SU-DHL-6 (cell line): Measurements from ENCODE around the gene GP9.

Experiments
- H2AFZ ChIP-seq: fragments of 200-600 bp; sonication (generic); 2 replicates; pipeline ENCODE4 v1.6.1; 2014; ENCODE audit warnings: low read depth, mild to moderate bottlenecking, moderate library complexity, mixed read lengths, antibody characterized with exemption, low read length; ENCODE audit not compliant: severe bottlenecking
- H3F3A ChIP-seq: fragments of 200-600 bp; shearing (Covaris generic); 2 replicates; pipeline ENCODE4 v1.6.0; 2016; ENCODE audit warnings: antibody characterized with exemption, mild to moderate bottlenecking; ENCODE audit not compliant: insufficient read depth
- H3K27ac ChIP-seq: fragments of 200-600 bp; sonication (generic); 2 replicates; pipeline ENCODE4 v1.5.1; 2016; ENCODE audit warnings: low read depth, mild to moderate bottlenecking, low read length, moderate library complexity, mixed read lengths
- H3K27me3 ChIP-seq: fragments of 200-600 bp; sonication (generic), shearing (Covaris generic); 2 replicates; pipeline ENCODE4 v1.6.0; 2014; ENCODE audit warnings: mild to moderate bottlenecking, low read length
- H3K36me3 ChIP-seq: fragments of 200-600 bp; sonication (generic); 2 replicates; pipeline ENCODE4 v1.6.1; 2014; ENCODE audit warnings: mild to moderate bottlenecking, low read length, mixed read lengths
- H3K4me2 ChIP-seq: fragments of 300-600, 200-600 bp; shearing (Covaris generic), sonication (generic); 2 replicates; pipeline ENCODE4 v1.6.0; 2014; ENCODE audit warnings: low read length, low read depth, mild to moderate bottlenecking; ENCODE audit not compliant: poor library complexity, severe bottlenecking
- H3K4me3 ChIP-seq: fragments of 200-600 bp; sonication (generic); 2 replicates; pipeline ENCODE4 v1.5.1; 2014; ENCODE audit warnings: antibody characterized with exemption, low read length, mild to moderate bottlenecking, mixed read lengths; ENCODE audit not compliant: insufficient read depth, poor library complexity, severe bottlenecking
- H3K79me2 ChIP-seq: fragments of 200-600 bp; sonication (generic); 2 replicates; pipeline ENCODE4 v1.6.1; 2014; ENCODE audit warnings: mild to moderate bottlenecking, low read length, moderate library complexity; ENCODE audit not compliant: insufficient read depth
- H3K9ac ChIP-seq: fragments of 200-600 bp; sonication (generic); 2 replicates; pipeline ENCODE4 v1.7.0; 2014; ENCODE audit warnings: mild to moderate bottlenecking, low read length
- H3K9me2 ChIP-seq: fragments of 200-600 bp; sonication (generic); replicated peaks from 2 replicates; pipeline ENCODE4 v1.6.1; 2014; ENCODE audit warnings: low read length; ENCODE audit not compliant: insufficient read depth
- H3K9me3 ChIP-seq: fragments of 200-600 bp; sonication (generic); 2 replicates; pipeline ENCODE4 v1.6.1; 2014; ENCODE audit warnings: low read length, mixed read lengths; ENCODE audit not compliant: insufficient read depth
- H4K20me1 ChIP-seq: fragments of 200-600 bp; sonication (generic); 2 replicates; pipeline ENCODE4 v1.6.1; 2014; ENCODE audit warnings: low read depth, mild to moderate bottlenecking, antibody characterized with exemption, low read length, moderate library complexity, mixed read lengths
- CTCF ChIP-seq: fragments of 200-600 bp; sonication (generic); IDR thresholded peaks from one replicate; pipeline ENCODE4 v1.5.1; 2017; ENCODE audit warnings: antibody characterized with exemption, mild to moderate bottlenecking, low read length, moderate library complexity; ENCODE audit not compliant: insufficient read depth, poor library complexity, severe bottlenecking
- EZH2phosphoT487 ChIP-seq: fragments of 200-600 bp; sonication (generic), shearing (Covaris generic); conservative IDR thresholded peaks from 2 replicates; pipeline ENCODE4 v1.6.1; 2018; ENCODE audit warnings: mild to moderate bottlenecking, antibody characterized with exemption, low read length, moderate library complexity, mixed read lengths

The GP9 gene

DNA sequence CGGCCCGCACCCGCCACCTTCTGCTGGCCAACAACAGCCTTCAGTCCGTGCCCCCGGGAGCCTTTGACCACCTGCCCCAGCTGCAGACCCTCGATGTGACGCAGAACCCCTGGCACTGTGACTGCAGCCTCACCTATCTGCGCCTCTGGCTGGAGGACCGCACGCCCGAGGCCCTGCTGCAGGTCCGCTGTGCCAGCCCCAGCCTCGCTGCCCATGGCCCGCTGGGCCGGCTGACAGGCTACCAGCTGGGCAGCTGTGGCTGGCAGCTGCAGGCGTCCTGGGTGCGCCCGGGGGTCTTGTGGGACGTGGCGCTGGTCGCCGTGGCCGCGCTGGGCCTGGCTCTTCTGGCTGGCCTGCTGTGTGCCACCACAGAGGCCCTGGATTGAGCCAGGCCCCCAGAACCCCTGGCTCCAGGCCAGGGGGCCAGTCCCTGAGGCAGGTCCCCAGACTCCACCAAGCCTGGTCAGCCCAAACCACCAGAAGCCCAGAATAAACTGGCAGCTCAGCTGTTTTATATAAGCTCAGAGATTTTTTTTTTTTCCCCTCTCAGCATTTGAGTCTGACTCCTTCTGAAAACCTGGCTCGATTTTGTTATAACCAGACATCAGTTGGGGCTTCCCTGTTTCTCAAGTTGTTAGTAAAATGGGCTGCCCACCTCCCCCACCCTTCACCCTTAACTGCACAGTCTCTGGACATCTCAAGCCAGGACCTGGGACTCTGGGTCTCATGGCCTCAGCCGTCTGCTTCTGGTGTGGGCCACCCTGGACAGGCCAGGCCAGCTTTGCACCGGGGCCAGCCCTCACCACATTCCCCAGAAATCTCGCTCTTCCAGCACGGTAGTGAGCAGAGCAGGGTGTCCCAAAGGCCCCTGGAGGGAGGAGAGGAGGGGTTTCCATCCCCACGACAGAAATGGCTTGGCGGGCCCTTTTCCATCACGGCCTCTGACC lies 1.6 kb downstream of the GP9 start:
- Histone ChIP-seq H3K9ac (no peak overlapping the region), H3K4me3 (no peak overlapping the region), H3K9me3 (no peaks in the 10 kb centered on the region), H3K27ac (no peak overlapping the region), H3K4me2 (no peak overlapping the region), H4K20me1 (no peaks in the 10 kb centered on the region), H3K27me3 (no peaks in the 10 kb centered on the region), H3K36me3 (no peaks in the 10 kb centered on the region), H3K9me2 (no peaks in the 10 kb centered on the region), H3K79me2 (no peaks in the 10 kb centered on the region), H3F3A (no peaks in the 10 kb centered on the region), H2AFZ (no peak overlapping the region)
- TF ChIP-seq CTCF (no peak), EZH2phosphoT487 (no peak)

GRCh38 chr3:129063091-129063640 lies 2.6 kb downstream of the GP9 start:
- no peak overlapping the region for H3K4me3 ChIP-seq
- TF ChIP-seq CTCF (no peak), EZH2phosphoT487 (no peak)
- no peaks in the 10 kb centered on the region for H4K20me1 ChIP-seq
- H3K9me2 ChIP-seq = no peaks in the 10 kb centered on the region
- no peaks in the 10 kb centered on the region for H3K9me3 ChIP-seq
- no peak overlapping the region for H2AFZ ChIP-seq
- H3K36me3 ChIP-seq = no peaks in the 10 kb centered on the region
- no peak overlapping the region for H3K9ac ChIP-seq
- no peaks in the 10 kb centered on the region for H3F3A ChIP-seq
- no peak overlapping the region for H3K27ac ChIP-seq
- H3K79me2 ChIP-seq = no peaks in the 10 kb centered on the region
- H3K27me3 ChIP-seq = no peaks in the 10 kb centered on the region
- no peak overlapping the region for H3K4me2 ChIP-seq

- no peaks in the 10 kb centered on the region for H3F3A ChIP-seq
- no peaks in the 10 kb centered on the region for H4K20me1 ChIP-seq
- no peaks in the 10 kb centered on the region for H3K9me2 ChIP-seq
- no peaks in the 10 kb centered on the region for H3K79me2 ChIP-seq
- H3K36me3 ChIP-seq = no peaks in the 10 kb centered on the region
- TF ChIP-seq CTCF = no peak
- TF ChIP-seq EZH2phosphoT487 = no peak
- H3K9me3 ChIP-seq = no peaks in the 10 kb centered on the region
- H2AFZ ChIP-seq = no peak overlapping the region
- no peak overlapping the region for H3K4me3 ChIP-seq
- H3K4me2 ChIP-seq = no peak overlapping the region
- no peaks in the 10 kb centered on the region for H3K27me3 ChIP-seq
- H3K27ac ChIP-seq = no peak overlapping the region
- no peak overlapping the region for H3K9ac ChIP-seq
Observed at GRCh38 chr3:129063841-129064482, 3.4 kb downstream of the GP9 start.
